GM18526 (cell line): ENCODE results near the gene SAMD7.

ENCODE experiments used
- POLR2A ChIP-seq: IDR thresholded peaks from 3 replicates; pipeline ENCODE4 v1.6.1; 2011; ENCODE audit not compliant: insufficient read length; ENCODE audit errors: extremely low read depth

The SAMD7 gene

GRCh38 chr3:169970847-169971246, 59.5 kb downstream of the SAMD7 start:
- TF ChIP-seq POLR2A: no peak

DNA sequence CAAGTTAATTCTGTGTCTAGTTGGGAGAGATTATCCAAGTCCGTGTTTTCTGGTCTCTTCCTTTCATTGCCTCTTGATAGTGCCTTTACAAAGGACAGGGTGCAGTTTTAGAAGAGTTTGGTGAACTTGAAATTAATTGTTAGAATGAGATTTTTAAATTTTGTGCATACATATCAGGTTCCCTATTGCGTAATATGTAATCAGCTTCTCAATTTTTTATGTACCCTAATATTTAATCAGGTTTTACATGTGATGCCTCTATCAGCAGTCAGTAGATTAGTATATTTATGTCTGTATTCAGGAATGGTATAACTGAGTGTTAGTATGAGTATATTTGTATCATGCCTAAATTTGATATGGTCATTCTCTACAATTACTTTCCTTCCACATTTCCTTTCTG, 60.1 kb downstream of the SAMD7 start:
- no peak for TF ChIP-seq POLR2A

DNA sequence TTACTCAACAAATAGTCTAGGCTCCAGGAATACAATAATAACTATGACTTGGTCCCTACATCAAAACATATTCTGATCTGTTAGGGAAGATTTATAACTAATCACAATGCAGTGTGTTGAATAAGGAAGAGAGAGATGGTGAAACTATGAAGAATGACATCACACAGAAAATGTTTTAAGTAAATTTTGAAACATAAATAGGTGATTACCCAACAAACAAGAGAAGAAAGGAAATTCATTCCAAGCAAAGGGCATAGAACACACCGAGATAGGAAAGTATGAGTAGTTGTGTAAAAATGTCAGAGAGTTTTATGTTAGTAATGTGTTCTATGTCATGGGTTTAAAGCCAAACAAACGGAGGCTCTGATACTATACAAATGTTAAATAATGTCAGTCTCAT, 68.7 kb downstream of the SAMD7 start:
- TF ChIP-seq POLR2A: no peak

DNA sequence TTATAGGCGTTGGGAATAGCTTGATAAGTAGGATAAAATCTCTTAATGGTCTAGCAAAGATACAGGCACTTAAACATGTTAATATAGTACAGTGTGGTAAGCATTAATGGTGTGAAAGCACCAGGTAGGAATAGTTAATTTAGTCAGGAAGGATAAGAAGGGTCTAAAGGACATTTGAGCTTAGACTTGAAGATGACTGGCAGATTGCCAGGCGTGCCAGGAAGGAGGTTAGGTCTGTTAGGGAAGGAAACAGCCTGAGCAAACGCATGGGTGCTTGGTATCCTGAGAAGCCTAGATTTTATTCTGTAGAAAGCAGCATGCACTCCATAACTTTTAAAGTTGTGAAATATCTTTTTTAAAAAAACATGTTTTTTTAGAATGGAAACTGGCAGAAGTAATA, 72.9 kb downstream of the SAMD7 start:
- TF ChIP-seq POLR2A: no peak
